Endothelial cell of umbilical vein (primary cell): Measurements from ENCODE around the gene FBXO5. TPM values are rescaled to one million over a fixed set of nuclear protein-coding genes. Genes with fewer than 3 reads are reported as not detected.

ENCODE experiments used
- BruUV-seq: library from RNA; stranded (reverse); fragments of 400-500 nt; replicated peaks from 2 replicates; lab custom pipeline; 2021; lab: Mats Ljungman, UMichigan
- CTCF ChIA-PET: fragments of 300-600, 350-600 bp; sonication (Branson Sonifier 250); formaldehyde crosslinking; loops from one replicate; lab custom pipeline; 2021; ENCODE audit warnings: antibody characterized with exemption, inconsistent platforms; lab: Charles Lee
- POLR2A ChIA-PET: fragments of 300-600, 350-600 bp; sonication (Branson Sonifier 250); formaldehyde crosslinking; loops from one replicate; lab custom pipeline; 2021; ENCODE audit warnings: antibody characterized with exemption, inconsistent platforms; lab: Charles Lee
- DNase-seq: peaks from one replicate; pipeline ENCODE4 v3.0.0-alpha.2; 2011; ENCODE audit warnings: low read depth, low spot score
- FAIRE-seq: peaks from 2 replicates; lab custom pipeline; 2011; peaks lifted over from hg19 to GRCh38; lab: Jason Lieb, UNC
- H2AFZ ChIP-seq: 2 replicates; pipeline ENCODE4 v1.6.0; 2012; ENCODE audit warnings: low read depth, low read length, control low read depth, inconsistent platforms
- H3K27ac ChIP-seq: 2 replicates; pipeline ENCODE4 v1.5.1; 2011; ENCODE audit warnings: low read depth, mild to moderate bottlenecking, control low read depth, low read length, moderate library complexity; ENCODE audit not compliant: insufficient read depth
- H3K27me3 ChIP-seq, 2 experiments: 2 replicates each; pipeline versions ENCODE4 v1.6.0 to v1.6.1; 2011; ENCODE audit warnings: low read length in 2 of 2, mixed read lengths in 1 of 2; ENCODE audit not compliant: control insufficient read depth in 2 of 2, insufficient read depth in 2 of 2
- H3K36me3 ChIP-seq, 2 experiments: 2 replicates in 1 of 2; 3 replicates in 1 of 2; pipeline ENCODE4 v1.5.1; 2011; ENCODE audit warnings: low read length in 2 of 2, mild to moderate bottlenecking in 1 of 2, moderate library complexity in 1 of 2; ENCODE audit not compliant: control insufficient read depth in 2 of 2, insufficient read depth in 2 of 2; ENCODE audit errors: extremely low read depth in 1 of 2
- H3K4me1 ChIP-seq: 3 replicates; pipeline ENCODE4 v1.5.1; 2011; ENCODE audit warnings: mild to moderate bottlenecking, low read length; ENCODE audit not compliant: control insufficient read depth, insufficient read depth; ENCODE audit errors: extremely low read depth
- H3K4me2 ChIP-seq: 2 replicates; pipeline ENCODE4 v1.6.1; 2011; ENCODE audit warnings: low read length, control low read depth, mixed read lengths; ENCODE audit not compliant: insufficient read depth
- H3K4me3 ChIP-seq, 3 experiments: fragments of 200-600 bp in 1 of 3; sonication (generic), shearing (Covaris generic) in 1 of 3; replicated peaks in 1 of 3; 2 replicates each; pipeline ENCODE4 v1.5.1; 2011 to 2016; ENCODE audit warnings: control low read depth in 3 of 3, low read length in 3 of 3, mild to moderate bottlenecking in 2 of 3, inconsistent platforms in 1 of 3, low read depth in 1 of 3, moderate library complexity in 1 of 3; ENCODE audit not compliant: insufficient read depth in 1 of 3
- H3K79me2 ChIP-seq: 2 replicates; pipeline ENCODE4 v1.6.0; 2012; ENCODE audit warnings: low read length, inconsistent platforms; ENCODE audit not compliant: control insufficient read depth, insufficient read depth
- H3K9ac ChIP-seq: replicated peaks from 2 replicates; pipeline ENCODE3; 2011; ENCODE audit warnings: low read length, control low read depth; ENCODE audit not compliant: insufficient read depth; ENCODE audit errors: extremely low read depth
- H3K9me1 ChIP-seq: replicated peaks from 3 replicates; pipeline ENCODE4 v1.6.0; 2011; ENCODE audit warnings: mild to moderate bottlenecking, low read length; ENCODE audit not compliant: control insufficient read depth, insufficient read depth; ENCODE audit errors: extremely low read depth
- H3K9me3 ChIP-seq: replicated peaks from 2 replicates; pipeline ENCODE4 v1.5.1; 2012; ENCODE audit warnings: low read length, inconsistent platforms; ENCODE audit not compliant: control insufficient read depth, insufficient read depth
- H4K20me1 ChIP-seq: replicated peaks from 2 replicates; pipeline ENCODE3; 2011; ENCODE audit warnings: mild to moderate bottlenecking, low read length; ENCODE audit not compliant: control insufficient read depth, insufficient read depth; ENCODE audit errors: extremely low read depth
- EZH2 ChIP-seq: IDR thresholded peaks from 2 replicates; pipeline ENCODE4 v1.6.1; 2012; ENCODE audit warnings: borderline replicate concordance, low read depth, mild to moderate bottlenecking, moderate library complexity, low read length, inconsistent platforms; ENCODE audit not compliant: severe bottlenecking
- FOS ChIP-seq: IDR thresholded peaks from 2 replicates; pipeline ENCODE4 v1.6.1; 2011; ENCODE audit warnings: mild to moderate bottlenecking, low read length, moderate library complexity, borderline replicate concordance; ENCODE audit not compliant: insufficient read depth
- GATA2 ChIP-seq: IDR thresholded peaks from 2 replicates; pipeline ENCODE4 v1.7.0; 2011; ENCODE audit warnings: low read depth, mild to moderate bottlenecking, moderate library complexity, mixed read lengths, low read length; ENCODE audit not compliant: insufficient read length, insufficient read depth
- JUN ChIP-seq: IDR thresholded peaks from 2 replicates; pipeline ENCODE4 v1.6.1; 2011; ENCODE audit warnings: borderline replicate concordance, low read depth; ENCODE audit not compliant: insufficient read length, insufficient read depth
- MYC ChIP-seq: IDR thresholded peaks from one replicate; pipeline ENCODE4 v1.6.1; 2011; ENCODE audit warnings: mild to moderate bottlenecking, low read depth, low read length
- POLR2A ChIP-seq: IDR thresholded peaks from 2 replicates; pipeline ENCODE4 v1.6.1; 2012; ENCODE audit warnings: low read depth, mild to moderate bottlenecking, control low read depth, low read length
- POLR2AphosphoS5 ChIP-seq: IDR thresholded peaks from 2 replicates; pipeline ENCODE4 v1.6.1; 2012; ENCODE audit warnings: low read depth, mild to moderate bottlenecking, control low read depth, low read length, moderate library complexity; ENCODE audit not compliant: insufficient read depth
- dilution Hi-C: fragments of 300-500 bp; cut with MboI; formaldehyde crosslinking; loops from one replicate; pipeline ENCODE4 v1.15.0; 2019; ENCODE audit warnings: low sequenced_read_pairs; ENCODE audit not compliant: extremely low pct_ligation_motif_present
- intact Hi-C: fragments of 100-400 bp; cut with micrococcal nuclease; formaldehyde crosslinking; loops from one replicate; pipeline ENCODE4 v1.10.0; 2022
- polyA plus RNA-seq, 4 experiments: library from polyadenylated mRNA; depleted of rRNA in 3 of 4; stranded (reverse) in 3 of 4; unstranded in 1 of 4; fragments of >200 nt; gene quantifications; 2 replicates each; pipeline versions ENCODE4 v1.2.1 to v1.2.3, GENCODE V29; 2011 to 2012; ENCODE audit warnings: missing spikeins in 1 of 4
- total RNA-seq: library from RNA; stranded (reverse); gene quantifications from 2 replicates; pipeline ENCODE4 v1.2.3, GENCODE V29; 2021
- TF ChIP-seq, protein P1 (sequence below): IDR thresholded peaks from 2 replicates; pipeline ENCODE4 v1.6.1; 2011; ENCODE audit not compliant: insufficient read depth, insufficient read length
- TF ChIP-seq, protein P2 (sequence below), 2 donors: IDR thresholded peaks; 1 replicate in 1 of 2; 2 replicates in 1 of 2; pipeline ENCODE4 v1.5.1; 2011; ENCODE audit warnings: low read length in 2 of 2, mild to moderate bottlenecking in 2 of 2, moderate library complexity in 2 of 2, control low read depth in 1 of 2, inconsistent platforms in 1 of 2, low read depth in 1 of 2; ENCODE audit not compliant: insufficient read depth in 1 of 2; ENCODE audit errors: extremely low read depth in 1 of 2

Gene FBXO5
- total and polyA plus RNA-seq, 2 donors (not counting 3 experiments of a cell fraction or from before 2014, with no cell fraction given) = 6.1 to 27.1 TPM

DNA sequence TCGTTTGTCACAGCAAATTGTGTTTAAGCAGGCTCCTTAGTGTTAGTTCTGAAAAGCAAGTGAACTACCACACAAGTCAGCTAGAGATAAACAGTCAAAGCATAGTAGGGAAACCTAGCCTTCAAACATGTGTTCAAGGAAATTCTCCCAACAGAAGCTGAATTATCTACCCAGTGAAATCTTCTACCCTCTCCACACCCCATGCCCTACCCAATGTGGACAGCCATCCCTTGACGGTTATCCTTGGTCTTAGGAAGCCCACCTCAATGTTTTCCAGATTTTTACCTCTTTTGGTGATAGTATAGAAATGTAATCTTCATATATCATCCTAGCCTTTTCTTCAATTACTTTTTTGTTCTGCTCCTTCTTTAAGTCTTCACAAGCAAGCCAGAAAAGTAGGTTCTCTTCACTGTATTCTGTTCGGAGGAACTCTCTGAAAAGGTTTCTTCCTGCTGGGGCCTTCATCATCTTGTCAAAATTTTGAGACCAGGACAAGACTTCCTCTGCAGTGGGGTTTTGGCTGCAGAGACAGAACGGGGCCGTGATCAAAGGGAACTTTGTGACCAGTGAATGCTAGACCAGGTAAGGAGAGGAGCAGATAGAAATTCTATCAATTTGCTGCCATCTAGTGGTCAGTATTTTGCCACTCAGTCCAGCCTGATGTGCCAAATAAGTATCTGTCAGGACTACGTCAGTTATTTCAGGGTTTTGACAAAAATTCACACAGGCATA, 41.3 kb upstream of the FBXO5 start:
- no TSS peak for BruUV-seq
- no peaks in the 10 kb centered on the region for H3K9me1 ChIP-seq
- H3K79me2 ChIP-seq = no peaks in the 10 kb centered on the region

GRCh38 chr6:153018355-153018754, 35.5 kb upstream of the FBXO5 start:
- H3K4me1 ChIP-seq = no peaks in the 10 kb centered on the region
- no peak overlapping the region for H2AFZ ChIP-seq
- H3K9me3 ChIP-seq = no peaks in the 10 kb centered on the region
- dilution Hi-C loops (no loop called here), intact Hi-C loops (no loop called here)
- H3K27me3 ChIP-seq = no peaks in the 10 kb centered on the region
- FAIRE-seq (no peak), DNase-seq (no peak)
- POLR2A ChIA-PET = no interaction called here
- H3K9me1 ChIP-seq = no peaks in the 10 kb centered on the region
- BruUV-seq = no TSS peak
- CTCF ChIA-PET = interaction anchor here (0.8 kb wide), 1 partner anchor 14 kb away, joined by 3 read pairs; no protein-coding TSS in a partner anchor
- no peak overlapping the region for H3K4me3 ChIP-seq
- no peak overlapping the region for H3K4me2 ChIP-seq
- no peaks in the 10 kb centered on the region for H3K36me3 ChIP-seq
- H3K27ac ChIP-seq = no peak overlapping the region
- no peak overlapping the region for H3K9ac ChIP-seq
- no peak for TF ChIP-seq POLR2AphosphoS5
- TF ChIP-seq JUN = no peak
- TF ChIP-seq POLR2A = no peak
- no peak for TF ChIP-seq FOS
- no peak for TF ChIP-seq GATA2
- TF ChIP-seq MYC = no peak
- TF ChIP-seq, protein P1, sequence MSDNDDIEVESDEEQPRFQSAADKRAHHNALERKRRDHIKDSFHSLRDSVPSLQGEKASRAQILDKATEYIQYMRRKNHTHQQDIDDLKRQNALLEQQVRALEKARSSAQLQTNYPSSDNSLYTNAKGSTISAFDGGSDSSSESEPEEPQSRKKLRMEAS = no peak
- TF ChIP-seq EZH2 = no peak
- TF ChIP-seq, protein P2, sequence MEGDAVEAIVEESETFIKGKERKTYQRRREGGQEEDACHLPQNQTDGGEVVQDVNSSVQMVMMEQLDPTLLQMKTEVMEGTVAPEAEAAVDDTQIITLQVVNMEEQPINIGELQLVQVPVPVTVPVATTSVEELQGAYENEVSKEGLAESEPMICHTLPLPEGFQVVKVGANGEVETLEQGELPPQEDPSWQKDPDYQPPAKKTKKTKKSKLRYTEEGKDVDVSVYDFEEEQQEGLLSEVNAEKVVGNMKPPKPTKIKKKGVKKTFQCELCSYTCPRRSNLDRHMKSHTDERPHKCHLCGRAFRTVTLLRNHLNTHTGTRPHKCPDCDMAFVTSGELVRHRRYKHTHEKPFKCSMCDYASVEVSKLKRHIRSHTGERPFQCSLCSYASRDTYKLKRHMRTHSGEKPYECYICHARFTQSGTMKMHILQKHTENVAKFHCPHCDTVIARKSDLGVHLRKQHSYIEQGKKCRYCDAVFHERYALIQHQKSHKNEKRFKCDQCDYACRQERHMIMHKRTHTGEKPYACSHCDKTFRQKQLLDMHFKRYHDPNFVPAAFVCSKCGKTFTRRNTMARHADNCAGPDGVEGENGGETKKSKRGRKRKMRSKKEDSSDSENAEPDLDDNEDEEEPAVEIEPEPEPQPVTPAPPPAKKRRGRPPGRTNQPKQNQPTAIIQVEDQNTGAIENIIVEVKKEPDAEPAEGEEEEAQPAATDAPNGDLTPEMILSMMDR (IDR thresholded peaks at IDR 0.05; ENCODE audit: extremely low read depth in 1 of 2, insufficient read depth in 1 of 2, low read depth in 1 of 2, low read length in 2 of 2) = no peak
- H3K79me2 ChIP-seq = no peaks in the 10 kb centered on the region
- no peaks in the 10 kb centered on the region for H4K20me1 ChIP-seq

More for the DNA sequence above, 41.3 kb upstream of the FBXO5 start:
- intact Hi-C loops (loop anchor here (1.0 to 5.0 kb wide), 7 partner anchors 21 to 472 kb away; partner anchors contain the start of genes FBXO5 and VIP), dilution Hi-C loops (no loop called here)
- no peaks in the 10 kb centered on the region for H3K9me3 ChIP-seq
- no peaks in the 10 kb centered on the region for H3K27me3 ChIP-seq
- H3K36me3 ChIP-seq = no peaks in the 10 kb centered on the region
- DNase-seq (peak; percentile 77), FAIRE-seq (peak; percentile 64)
- no peak overlapping the region for H2AFZ ChIP-seq
- no peak for TF ChIP-seq FOS
- TF ChIP-seq, protein P2 (IDR thresholded peaks at IDR 0.05; ENCODE audit: extremely low read depth in 1 of 2, insufficient read depth in 1 of 2, low read depth in 1 of 2, low read length in 2 of 2) = peak; percentile 67 to 76
- no peaks in the 10 kb centered on the region for H4K20me1 ChIP-seq
- ChIA-PET CTCF (interaction anchor here (1.7 to 5.1 kb wide), 2 partner anchors 8 to 70 kb away, joined by 8 to 72 read pairs; no protein-coding TSS in a partner anchor), POLR2A (no interaction called here)
- H3K9ac ChIP-seq = no peak overlapping the region
- no peaks in the 10 kb centered on the region for H3K4me1 ChIP-seq
- no peak overlapping the region for H3K4me2 ChIP-seq
- H3K27ac ChIP-seq = no peak overlapping the region
- H3K4me3 ChIP-seq = no peak overlapping the region
